ENCODE results near the gene TTI1. TPM values are rescaled to one million over a fixed set of nuclear protein-coding genes. Genes with fewer than 3 reads are reported as not detected.

The TTI1 gene
- total RNA-seq, result 29.4 and 30.1 TPM in 2 replicates

DNA sequence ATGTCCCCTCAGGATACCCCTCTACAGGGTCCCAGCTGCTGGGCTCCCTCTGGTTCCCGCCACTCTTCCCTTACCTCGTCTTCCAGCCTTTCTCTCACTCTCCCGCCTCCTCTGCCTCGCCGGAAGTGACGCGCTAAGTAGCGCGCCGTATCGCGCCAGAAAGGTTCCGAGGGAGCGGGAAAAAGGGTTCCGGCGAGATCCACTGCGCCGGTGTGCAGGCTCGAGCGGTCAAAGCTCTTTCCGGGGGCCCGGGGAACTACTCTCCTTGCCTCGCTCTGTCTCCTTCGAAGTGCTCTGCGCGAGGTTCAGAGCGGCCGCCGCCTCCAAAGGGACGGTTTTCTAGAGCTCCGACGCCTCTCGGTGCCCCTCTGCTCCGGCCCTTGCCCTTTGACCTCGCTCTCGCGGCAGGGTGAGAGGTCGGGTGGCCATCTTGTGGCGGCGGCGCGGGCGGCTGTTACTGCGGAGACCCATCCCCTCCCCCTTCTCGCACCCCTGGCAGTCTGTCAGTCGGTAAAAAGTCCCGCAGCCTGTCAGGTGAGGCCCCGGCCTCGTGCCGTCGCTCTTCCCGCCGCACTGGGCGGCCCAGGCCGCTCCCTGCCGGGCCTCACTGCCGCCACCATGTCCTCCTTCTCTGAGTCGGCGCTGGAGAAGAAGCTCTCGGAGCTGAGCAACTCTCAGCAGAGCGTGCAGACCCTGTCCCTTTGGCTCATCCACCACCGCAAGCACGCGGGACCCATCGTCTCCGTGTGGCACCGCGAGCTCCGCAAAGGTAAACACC lies at the start of gene TTI1, which contains the start of gene RPRD1B:
TSS of gene TTI1 (minus strand) at position 127 of the 778 bp plus-strand sequence. CDS start 19,640 bp downstream, outside the sequence.
TSS of gene RPRD1B (plus strand) at position 417 of the 778 bp plus-strand sequence. CDS start at position 619, 202 bp downstream.
- intact Hi-C loops (cut with micrococcal nuclease), result loop anchor here (1.0 to 10.0 kb wide), 9 partner anchors 24 to 839 kb away; partner anchors contain the start of genes BLCAP, MANBAL, RALGAPB and SNHG17

DNA sequence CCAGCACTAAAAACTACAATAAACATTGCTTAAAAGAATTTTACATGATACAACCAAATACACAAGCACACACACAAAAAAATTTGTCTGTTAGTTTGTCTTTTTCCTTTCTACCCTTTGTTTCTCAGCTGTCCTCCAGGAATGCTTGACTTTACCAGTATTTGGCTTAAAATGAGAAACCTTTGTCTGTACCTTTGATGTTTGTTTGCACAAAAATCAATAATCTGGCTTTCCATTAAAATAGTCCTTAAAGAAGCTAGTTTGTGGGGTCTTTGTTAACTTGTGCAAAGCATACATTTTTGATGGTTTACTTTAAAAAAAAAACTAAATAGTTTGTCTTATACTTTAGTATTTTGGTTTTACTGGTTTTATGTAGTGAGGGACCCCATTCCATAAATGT lies 49.6 kb upstream of the TTI1 start:
- intact Hi-C loops (cut with micrococcal nuclease), result no loop called here

DNA sequence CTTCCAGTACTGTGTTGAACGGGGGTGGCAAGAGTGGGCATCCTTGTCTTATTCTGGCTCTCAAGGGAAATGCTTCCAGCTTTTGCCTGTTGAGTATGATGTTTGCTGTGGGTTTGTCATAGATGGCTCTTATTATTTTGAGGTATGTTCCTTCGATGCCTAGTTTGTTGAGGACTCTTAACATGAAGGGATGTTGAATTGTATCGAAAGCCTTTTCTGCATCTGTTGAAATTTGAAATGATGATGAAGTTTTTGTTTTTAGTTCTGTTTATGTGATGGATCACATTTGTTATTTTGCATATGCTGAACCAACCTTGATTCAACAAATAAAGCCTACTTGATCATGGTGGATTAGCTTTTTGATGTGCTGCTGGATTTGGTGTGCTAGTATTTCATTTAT lies 48.3 kb upstream of the TTI1 start:
- intact Hi-C loops (cut with micrococcal nuclease), result no loop called here

DNA sequence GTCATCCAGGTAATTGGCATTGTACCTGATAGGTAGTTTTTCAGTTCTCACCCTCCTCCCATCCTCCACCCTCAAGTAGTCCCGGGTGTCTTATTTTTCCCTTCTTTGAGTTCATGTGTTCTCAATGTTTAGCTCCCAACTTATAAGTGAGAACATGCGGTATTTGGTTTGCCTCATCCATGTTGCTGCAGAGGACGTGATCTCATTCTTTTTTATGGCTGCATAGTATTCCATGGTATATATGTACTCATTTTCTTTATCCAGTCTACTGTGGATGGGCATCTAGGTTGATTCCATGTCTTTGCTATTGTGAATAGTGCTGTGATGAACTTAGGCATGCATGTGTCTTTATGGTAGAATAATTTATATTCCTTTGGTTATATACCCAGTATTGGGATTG lies 46.1 kb upstream of the TTI1 start:
- intact Hi-C loops (cut with micrococcal nuclease), result no loop called here

DNA sequence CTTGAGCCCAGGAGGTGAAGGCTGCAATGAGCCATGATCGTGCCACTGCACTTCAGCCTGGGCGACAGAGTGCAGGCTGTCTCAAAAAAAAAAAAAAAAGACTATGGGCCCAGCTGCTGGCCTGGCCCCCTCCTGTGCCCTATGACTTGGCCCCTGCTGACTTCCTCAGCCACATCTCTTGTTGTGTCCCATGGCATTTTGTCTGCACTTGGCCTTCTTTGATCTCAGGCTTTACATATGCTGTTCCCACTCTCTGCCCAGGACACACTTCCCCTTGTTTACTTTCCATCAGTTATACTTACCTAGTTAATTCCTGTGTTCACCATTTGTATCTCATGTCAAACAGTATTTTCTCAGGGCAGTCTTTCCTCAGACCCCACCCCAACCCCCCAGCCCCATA lies 44.8 kb upstream of the TTI1 start:
- intact Hi-C loops (cut with micrococcal nuclease), result no loop called here

DNA sequence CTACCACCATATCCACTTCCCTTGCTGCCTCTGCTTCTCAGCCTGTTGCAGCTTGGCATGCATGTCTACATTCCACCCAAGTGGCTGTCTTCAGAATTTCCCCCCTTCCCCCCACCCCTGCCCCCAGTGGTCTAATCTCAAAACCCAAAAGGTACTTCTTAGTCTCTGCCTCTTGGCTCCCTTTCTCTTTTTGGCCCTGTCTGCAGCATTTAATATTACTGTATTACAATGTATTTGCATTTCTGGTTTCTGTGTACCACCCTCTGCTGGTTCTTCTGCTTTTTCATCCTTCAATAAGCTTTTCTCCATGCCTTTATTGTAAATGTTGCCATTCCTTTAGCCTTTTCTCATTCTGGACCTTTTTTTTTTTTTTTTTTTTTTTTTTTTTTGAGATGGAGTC lies 43.3 kb upstream of the TTI1 start:
- intact Hi-C loops (cut with micrococcal nuclease), result no loop called here

DNA sequence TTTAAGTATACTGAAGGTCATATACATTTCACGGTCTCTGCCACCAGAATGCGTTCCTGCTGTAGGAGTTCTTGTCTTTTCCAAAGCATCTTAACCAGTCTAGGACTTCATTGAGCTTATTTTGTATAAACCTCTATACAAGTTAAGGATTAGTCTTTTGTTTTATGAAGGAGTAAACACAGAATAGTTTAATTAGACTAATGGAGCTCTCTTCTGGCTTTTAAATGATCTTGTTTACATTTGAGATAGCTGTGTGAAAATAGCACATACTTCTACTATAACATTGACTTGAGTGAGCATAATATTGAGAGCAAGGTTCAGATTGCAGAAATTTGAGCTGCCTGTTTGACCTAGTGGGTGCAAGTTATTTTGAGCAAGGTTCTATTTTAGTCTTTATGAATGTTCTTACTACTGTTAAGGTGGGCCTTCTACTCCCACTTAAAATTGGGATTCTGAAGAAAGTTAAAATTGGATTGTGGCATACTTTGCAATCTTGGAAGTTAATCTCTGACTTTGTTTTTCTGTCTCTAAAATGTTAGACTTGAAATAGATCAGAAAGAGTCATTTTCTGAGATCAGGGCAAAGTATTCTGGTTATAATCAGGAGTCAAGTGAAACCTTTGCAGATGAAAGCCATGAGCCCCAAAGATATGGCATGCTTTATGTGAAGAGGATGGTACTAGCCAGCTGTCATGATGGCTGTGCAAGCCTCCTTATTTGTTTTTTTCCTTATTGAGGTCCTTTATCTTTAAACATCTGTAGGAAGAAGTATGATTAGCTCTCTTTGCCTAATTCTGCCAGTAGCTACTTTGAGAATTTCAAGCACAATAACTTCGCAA lies 42.1 kb upstream of the TTI1 start:
- intact Hi-C loops (cut with micrococcal nuclease), result no loop called here

DNA sequence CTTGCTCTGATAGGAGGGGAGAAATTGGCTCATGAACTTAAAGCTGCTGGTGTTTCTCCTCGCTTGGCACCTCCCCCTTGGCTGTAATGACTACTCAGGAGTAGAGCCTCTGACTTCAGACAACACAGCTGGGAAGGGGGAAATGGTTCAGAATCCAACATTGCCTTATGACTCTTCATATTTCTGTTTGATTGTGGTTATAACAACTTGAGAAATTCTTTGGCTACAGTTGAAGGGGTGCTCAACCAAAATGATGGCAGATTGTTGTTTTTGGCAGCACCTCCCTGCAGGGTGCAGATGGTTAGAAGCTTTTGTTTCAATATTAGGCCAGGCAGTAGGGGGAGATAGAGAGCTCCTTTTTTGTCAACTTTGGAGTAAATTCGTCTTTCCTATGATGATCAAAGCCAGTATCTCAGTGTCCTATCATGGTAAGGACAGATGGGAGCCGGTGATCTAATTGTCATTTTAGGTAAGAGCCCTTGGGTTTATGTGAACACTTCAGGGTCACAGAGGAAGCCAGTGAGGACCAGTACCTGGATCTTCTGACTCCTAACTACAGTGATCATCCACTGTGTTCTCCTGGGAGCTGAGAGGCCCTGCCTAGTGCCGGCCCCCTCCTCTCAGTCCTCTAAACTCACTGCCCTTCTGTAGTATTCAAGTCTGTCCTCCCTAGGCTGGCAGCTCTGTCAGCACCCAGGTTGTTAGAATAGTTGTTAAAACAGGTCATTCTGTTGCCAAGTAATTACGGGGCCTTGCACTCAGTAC lies 40.2 kb upstream of the TTI1 start:
- intact Hi-C loops (cut with micrococcal nuclease), result loop anchor here (1.0 kb wide), 4 partner anchors 21 to 509 kb away; partner anchors contain the start of gene TGM2

DNA sequence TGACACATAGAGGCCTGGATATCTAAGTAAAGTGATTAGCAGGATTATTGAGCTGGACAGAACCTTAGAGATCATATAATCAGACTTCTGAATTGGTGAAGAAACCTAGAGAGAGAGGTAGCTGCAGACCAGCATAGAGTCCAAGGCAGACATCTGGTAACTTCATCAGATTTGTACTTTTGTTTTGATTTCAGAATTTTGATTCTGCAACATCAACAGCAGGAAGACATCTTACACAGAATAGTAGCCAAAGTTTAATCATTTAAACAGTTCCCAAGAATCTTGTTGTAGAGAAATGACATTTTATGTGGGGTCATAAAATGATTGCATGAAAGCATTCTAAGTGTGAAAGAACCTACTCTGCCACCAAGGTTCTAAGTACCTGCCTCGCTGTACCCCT lies 39.6 kb upstream of the TTI1 start:
- intact Hi-C loops (cut with micrococcal nuclease), result loop anchor here (1.0 kb wide), 4 partner anchors 21 to 509 kb away; partner anchors contain the start of gene TGM2

DNA sequence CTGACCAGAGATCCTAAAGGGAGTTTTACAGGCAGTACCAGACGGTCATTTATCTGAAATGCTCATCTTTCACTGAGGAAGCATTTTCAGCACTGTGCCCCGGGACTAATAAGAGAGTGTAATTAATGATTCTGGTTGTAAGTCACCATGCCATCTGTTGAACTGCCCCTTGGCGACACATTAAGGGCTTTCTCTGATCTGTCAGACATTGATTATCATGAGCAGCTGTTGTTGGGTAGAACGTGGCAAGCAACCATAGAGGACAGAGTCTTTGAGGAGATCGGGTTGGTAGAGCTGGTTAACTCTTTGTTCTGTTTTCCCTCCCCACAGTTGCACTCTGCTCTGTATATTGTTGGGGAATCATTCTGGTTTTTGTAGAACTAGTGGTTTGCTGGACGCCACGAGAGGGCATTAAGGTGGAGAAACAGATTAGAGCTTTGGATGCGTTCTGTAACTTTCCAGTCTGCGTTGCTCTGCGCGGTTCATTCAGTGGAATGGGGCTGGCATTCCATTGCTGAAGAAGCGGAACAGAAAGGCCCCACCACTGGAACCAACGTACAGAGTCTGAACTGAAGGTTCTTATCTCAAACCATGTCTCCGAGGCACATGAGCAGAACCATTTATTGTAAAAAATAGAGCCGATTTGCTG lies 34.6 kb upstream of the TTI1 start:
- intact Hi-C loops (cut with micrococcal nuclease), result no loop called here

DNA sequence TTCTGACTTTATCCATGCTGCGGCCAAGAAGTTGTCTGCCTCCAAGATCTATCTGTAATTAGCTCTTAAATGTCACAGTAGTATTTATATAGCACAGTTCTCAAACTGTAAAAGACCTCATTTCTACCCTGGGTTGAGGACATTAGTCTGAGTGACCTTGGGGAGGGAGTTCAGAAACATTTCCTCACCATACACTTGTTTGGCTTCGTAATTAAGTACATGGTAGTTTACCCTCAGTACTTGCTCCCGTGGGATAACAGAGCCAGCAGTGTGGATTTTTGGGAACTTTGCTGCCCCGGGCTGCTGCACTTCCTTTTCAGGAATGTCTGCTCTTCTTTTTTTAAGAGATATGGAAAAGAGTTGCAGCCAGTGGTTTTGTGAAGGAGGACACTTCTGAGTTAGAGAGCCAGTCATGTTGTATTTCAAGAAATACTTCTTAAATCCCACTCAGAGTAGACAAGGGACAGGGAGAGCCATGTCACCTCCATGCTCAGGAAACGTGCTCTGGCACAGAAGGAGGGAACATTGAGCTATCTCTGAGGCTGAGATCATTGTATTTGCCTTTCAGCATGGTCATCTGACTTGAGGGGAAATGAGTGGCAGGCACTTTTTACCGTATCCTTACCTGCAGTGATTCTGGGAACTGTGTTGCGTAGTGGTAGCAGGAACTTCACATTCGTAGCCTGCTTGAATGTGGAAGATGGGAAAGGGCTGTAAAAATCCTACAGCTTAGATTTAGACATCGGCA lies 33.9 kb upstream of the TTI1 start:
- intact Hi-C loops (cut with micrococcal nuclease), result no loop called here

DNA sequence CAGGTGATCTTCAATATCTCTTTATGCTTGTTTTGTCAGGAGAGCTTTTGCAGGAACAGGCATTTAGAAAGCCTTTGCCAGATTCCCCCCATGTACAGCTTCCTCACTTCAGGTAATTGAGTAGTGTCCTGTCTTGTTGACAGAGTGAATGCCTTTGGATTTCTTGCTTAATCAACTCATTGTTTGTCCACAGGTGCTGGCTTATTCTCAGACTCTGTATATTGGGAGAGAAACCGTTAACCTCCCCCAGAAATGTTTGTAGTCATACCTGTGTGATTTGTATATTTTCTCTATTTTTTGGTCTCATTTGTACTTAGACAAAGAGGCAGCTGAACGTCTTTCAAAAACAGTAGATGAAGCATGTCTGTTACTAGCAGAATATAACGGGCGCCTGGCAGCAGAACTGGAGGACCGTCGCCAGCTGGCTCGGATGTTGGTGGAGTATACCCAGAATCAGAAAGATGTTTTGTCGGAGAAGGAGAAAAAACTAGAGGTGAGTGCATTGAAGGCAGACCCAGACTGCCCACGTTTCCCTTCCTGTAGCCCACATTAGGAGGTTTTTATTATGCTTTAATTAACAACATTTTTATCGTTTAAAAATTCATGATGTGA lies 32.6 kb upstream of the TTI1 start:
- intact Hi-C loops (cut with micrococcal nuclease), result no loop called here

DNA sequence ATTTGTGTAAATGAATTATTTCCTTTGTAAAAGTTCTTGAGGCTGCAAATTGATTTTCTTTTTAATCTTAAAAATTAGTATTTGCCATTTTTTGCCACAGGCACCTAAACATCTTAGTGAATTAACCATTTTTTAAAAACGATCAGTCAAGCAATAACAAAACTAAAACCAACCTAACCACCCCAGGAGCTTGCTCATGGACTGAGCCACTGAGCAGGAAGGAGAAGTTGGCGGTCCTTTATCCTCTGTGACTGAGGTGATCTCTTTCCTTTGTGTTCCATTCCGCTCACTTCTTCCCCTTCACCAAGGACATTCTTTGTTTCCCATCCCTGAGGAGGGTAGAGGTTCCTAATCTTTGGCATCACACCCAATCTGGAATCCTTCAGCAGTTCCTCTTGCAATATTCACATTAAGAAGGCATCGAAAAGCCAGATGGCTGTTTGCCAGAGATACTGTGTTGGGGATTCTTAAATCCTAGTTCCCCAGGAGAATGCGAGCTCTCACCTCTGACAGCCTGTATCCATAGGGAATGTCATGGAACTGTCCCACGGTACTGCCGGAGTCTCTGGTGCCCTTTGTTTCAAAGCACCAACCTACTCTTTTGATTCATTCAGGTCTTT lies 30.8 kb upstream of the TTI1 start:
- intact Hi-C loops (cut with micrococcal nuclease), result no loop called here

DNA sequence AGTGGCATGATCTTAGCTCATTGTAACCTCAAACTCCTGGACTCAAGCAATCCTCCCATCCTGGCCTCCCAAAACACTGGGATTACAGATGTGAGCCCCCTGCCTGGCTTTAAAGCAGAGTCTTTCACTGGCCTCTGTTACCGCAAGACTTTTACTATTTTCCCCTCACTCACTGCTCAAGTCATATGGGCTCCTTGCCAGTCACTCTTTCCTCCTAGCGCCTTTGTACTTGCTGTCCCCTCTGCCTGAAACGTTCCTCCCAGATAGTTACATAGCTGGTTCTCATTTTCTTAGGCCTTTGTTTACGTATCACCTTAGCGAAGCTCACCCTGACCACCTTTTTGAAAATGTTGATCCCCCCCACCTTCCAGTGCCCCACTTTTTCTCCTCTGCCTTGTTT lies 29.6 kb upstream of the TTI1 start:
- intact Hi-C loops (cut with micrococcal nuclease), result no loop called here

DNA sequence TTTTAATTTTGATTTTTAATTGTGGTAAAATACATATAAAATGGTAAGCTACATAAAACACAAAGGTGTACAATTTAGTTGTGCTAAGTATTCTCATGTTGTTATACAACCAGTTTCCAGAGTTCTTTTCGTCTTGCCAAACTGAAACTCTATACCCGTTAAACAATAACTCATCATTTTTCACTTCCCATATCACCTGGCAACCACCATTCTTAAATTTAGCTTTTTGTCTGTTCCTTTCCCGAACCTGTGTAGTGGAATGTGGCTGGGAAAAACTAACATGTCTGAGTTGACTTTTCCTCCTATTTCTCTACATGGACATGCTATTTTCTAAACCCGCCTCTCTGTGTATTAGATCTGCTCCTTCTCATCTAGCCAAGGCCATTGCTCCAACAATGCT lies 27.9 kb upstream of the TTI1 start:
- intact Hi-C loops (cut with micrococcal nuclease), result no loop called here

DNA sequence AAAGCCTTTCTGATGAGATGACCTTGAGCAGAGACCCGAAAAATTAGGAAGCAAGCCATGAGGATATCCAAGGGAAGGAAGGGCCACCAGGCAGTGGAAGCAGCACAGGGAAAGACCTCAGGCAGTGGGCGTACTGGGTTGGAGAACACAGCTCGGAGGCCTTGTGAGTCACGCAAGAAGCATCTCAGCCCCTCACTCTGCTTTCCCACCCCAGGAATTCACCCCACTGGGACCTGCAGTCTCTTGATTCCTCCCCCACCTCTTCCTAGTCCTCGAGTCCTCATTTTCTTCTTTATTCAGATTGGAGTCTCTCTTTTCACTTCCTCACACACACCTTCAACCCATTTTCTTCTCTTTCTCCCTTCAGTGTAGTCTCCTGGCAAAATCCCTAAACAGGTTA lies 27.3 kb upstream of the TTI1 start:
- intact Hi-C loops (cut with micrococcal nuclease), result no loop called here

DNA sequence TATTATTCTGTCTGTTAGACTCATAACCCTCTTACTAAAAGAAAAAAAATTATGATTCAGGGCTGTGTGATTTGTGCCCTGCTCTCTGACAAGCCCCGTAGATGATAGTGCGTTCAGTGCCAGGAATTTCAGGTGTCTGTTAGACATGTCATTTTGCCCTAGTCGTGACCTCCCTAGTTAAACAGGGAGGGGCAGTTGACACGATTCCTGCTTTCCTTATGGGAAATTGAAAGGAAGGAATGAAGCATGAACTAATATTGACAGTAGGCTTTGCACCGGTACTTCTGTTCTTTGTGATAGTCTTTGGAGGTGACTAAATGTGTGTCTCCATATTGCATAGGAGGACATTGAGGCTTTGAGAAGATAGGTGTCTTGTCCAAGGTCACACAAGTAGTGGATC lies 26.6 kb upstream of the TTI1 start:
- intact Hi-C loops (cut with micrococcal nuclease), result loop anchor here (5.0 to 10.0 kb wide), 2 partner anchors 245 to 498 kb away; partner anchors contain the start of gene BPI

DNA sequence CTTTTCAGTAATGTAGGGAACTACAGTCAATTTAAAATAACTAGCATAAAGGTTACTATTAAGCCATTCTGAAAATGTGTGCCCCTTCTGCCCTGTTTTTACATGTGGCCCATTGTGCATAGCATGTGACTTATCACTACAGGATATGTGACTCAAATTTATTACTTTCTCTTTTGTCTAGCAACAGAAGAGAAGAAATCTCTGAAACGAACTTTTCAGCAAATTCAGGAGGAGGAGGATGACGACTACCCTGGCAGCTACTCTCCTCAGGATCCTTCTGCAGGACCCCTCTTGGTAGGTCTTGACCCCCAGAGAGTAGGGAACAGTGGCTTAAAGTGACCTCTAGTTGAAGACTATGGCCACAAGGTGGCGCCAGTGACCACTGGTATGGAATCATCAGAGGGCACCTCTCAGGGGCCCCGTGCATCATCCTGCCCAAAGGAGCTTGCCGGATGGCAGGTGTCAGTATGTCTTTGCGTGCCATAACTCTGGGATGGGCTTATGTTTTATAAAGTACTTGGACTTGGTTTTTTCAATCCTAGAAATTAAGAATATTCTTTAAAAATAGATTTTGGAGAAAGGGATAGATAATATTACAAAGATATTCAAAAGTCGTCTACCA lies 24.2 kb upstream of the TTI1 start:
- intact Hi-C loops (cut with micrococcal nuclease), result loop anchor here (1.0 to 10.0 kb wide), 7 partner anchors 24 to 495 kb away; partner anchors contain the start of genes BPI, RPRD1B, TGM2 and TTI1

DNA sequence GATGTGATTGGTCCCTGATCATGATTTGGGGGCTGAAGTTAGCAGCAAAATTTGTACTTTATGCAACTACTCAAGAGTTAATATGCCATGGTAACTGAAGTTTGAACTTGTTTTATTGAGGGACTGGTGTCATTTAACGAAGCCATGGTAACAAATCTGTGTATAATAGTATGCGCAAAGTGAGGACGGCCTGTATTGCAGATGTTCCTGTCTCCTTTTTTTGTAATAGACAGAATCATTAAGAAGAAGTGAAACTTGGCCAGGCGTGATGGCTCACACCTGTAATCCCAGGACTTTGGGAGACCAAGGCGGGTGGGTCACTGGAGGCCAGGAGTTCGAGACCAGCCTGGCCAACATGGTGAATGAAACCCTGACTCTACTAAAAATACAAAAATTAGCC lies 22.6 kb upstream of the TTI1 start:
- intact Hi-C loops (cut with micrococcal nuclease), result loop anchor here (2.0 to 10.0 kb wide), 3 partner anchors 249 to 494 kb away; partner anchors contain the start of gene BPI
